Renal cortical epithelial cell (primary cell): ENCODE results near the gene RRP8. TPM values are rescaled to one million over a fixed set of nuclear protein-coding genes. Genes with fewer than 3 reads are reported as not detected.

Source experiments
- DNase-seq: peaks from one replicate; pipeline ENCODE4 v3.0.0-alpha.2; 2011; ENCODE audit warnings: low read depth
- total RNA-seq: library from RNA; depleted of rRNA; stranded (reverse); fragments of >200 nt; gene quantifications from 2 replicates; pipeline ENCODE4 v1.2.3, GENCODE V29; 2014

RRP8 gene
- total RNA-seq, 1 donor from 2014 or later: 22.6 TPM

- no peak for DNase-seq
Observed at GRCh38 chr11:6632116-6633073, 29.0 kb upstream of the RRP8 start.

- no peak for DNase-seq
Observed at GRCh38 chr11:6631361-6631890, 28.0 kb upstream of the RRP8 start.

GRCh38 chr11:6630632-6631291 is 27.3 kb upstream of the RRP8 start:
- DNase-seq: no peak

- no peak for DNase-seq
Observed at GRCh38 chr11:6629892-6630631, 26.6 kb upstream of the RRP8 start.

- no peak for DNase-seq
Observed at GRCh38 chr11:6629573-6629891, 26.1 kb upstream of the RRP8 start.

- DNase-seq: no peak
Observed at GRCh38 chr11:6628526-6628925, 25.1 kb upstream of the RRP8 start.

- DNase-seq: no peak
Observed at GRCh38 chr11:6627762-6628241, 24.4 kb upstream of the RRP8 start.

- DNase-seq: no peak
Observed at GRCh38 chr11:6626971-6627761, 23.8 kb upstream of the RRP8 start.

- DNase-seq: no peak
Observed at GRCh38 chr11:6625832-6626420, 22.5 kb upstream of the RRP8 start.

- DNase-seq: no peak
Observed at GRCh38 chr11:6625156-6625831, 21.9 kb upstream of the RRP8 start.

- no peak for DNase-seq
Observed at GRCh38 chr11:6623391-6624363, 20.3 kb upstream of the RRP8 start.

GRCh38 chr11:6622261-6623171 is 19.1 kb upstream of the RRP8 start:
- no peak for DNase-seq

- no peak for DNase-seq
Observed at GRCh38 chr11:6621711-6622211, 18.3 kb upstream of the RRP8 start.

GRCh38 chr11:6620636-6621035 is 17.2 kb upstream of the RRP8 start:
- no peak for DNase-seq

- peak; percentile 90 for DNase-seq
Observed at GRCh38 chr11:6619004-6619745, 15.8 kb upstream of the RRP8 start, which contains the start of gene TPP1. TSS of gene TPP1 (minus strand) at chr11:6619422. CDS start at chr11:6619400, 22 bp downstream.

GRCh38 chr11:6618117-6619003 is 14.9 kb upstream of the RRP8 start:
- DNase-seq: peak; percentile 78
